Liver (tissue), 10 donors: Measurements from ENCODE around the gene APIP. TPM values are rescaled to one million over a fixed set of nuclear protein-coding genes. Genes with fewer than 3 reads are reported as not detected.

Experiments
- DNase-seq: peaks from one replicate; pipeline ENCODE4 v3.0.0-alpha.2; 2017; ENCODE audit warnings: low spot score
- H3K27ac ChIP-seq, 2 donors: one replicate each; pipeline ENCODE4 v1.7.0; 2013; ENCODE audit warnings: inconsistent platforms in 2 of 2, low read length in 2 of 2, control low read depth in 1 of 2, low read depth in 1 of 2, mild to moderate bottlenecking in 1 of 2
- H3K27me3 ChIP-seq, 4 donors: one replicate each; pipeline versions ENCODE4 v1.6.1 to v1.7.0; 2013; ENCODE audit warnings: low read length in 3 of 4, inconsistent platforms in 1 of 4, mild to moderate bottlenecking in 1 of 4, moderate library complexity in 1 of 4; ENCODE audit not compliant: control insufficient read depth in 4 of 4, insufficient read depth in 4 of 4
- H3K36me3 ChIP-seq, 4 donors: one replicate each; pipeline versions ENCODE4 v1.6.1 to v1.7.0; 2013; ENCODE audit warnings: low read length in 3 of 4, mild to moderate bottlenecking in 3 of 4, low read depth in 1 of 4, moderate library complexity in 1 of 4; ENCODE audit not compliant: control insufficient read depth in 4 of 4, insufficient read depth in 3 of 4
- H3K4me1 ChIP-seq, 4 donors: one replicate each; pipeline versions ENCODE4 v1.6.1 to v1.7.0; 2013; ENCODE audit warnings: low read length in 3 of 4, mild to moderate bottlenecking in 3 of 4, moderate library complexity in 1 of 4; ENCODE audit not compliant: control insufficient read depth in 4 of 4, insufficient read depth in 4 of 4
- H3K4me3 ChIP-seq, 3 donors: one replicate each; pipeline versions ENCODE4 v1.6.1 to v1.7.0; 2013; ENCODE audit warnings: low read length in 3 of 3, control low read depth in 1 of 3, low read depth in 1 of 3, mild to moderate bottlenecking in 1 of 3
- H3K9ac ChIP-seq, 2 donors: one replicate each; pipeline ENCODE4 v1.7.0; 2013; ENCODE audit warnings: low read length in 2 of 2, mild to moderate bottlenecking in 2 of 2, moderate library complexity in 2 of 2, control low read depth in 1 of 2, low read depth in 1 of 2
- H3K9me3 ChIP-seq, 4 donors: one replicate each; pipeline versions ENCODE4 v1.6.1 to v1.7.0; 2013; ENCODE audit warnings: low read length in 3 of 4; ENCODE audit not compliant: control insufficient read depth in 4 of 4
- EGR1 ChIP-seq, 2 donors: IDR thresholded peaks; 2 replicates each; pipeline ENCODE4 v1.6.1; 2016 to 2018; ENCODE audit warnings: antibody characterized with exemption in 2 of 2, low read depth in 2 of 2
- FOXA1 ChIP-seq: IDR thresholded peaks from 2 replicates; pipeline ENCODE4 v1.6.1; 2016; ENCODE audit warnings: antibody characterized with exemption
- FOXA2 ChIP-seq: IDR thresholded peaks from 2 replicates; pipeline ENCODE4 v1.6.1; 2016; ENCODE audit warnings: antibody characterized with exemption
- GABPA ChIP-seq, 2 donors: IDR thresholded peaks in 1 of 2; conservative IDR thresholded peaks in 1 of 2; 2 replicates each; pipeline ENCODE4 v1.6.1; 2016; ENCODE audit warnings: antibody characterized with exemption in 2 of 2, mild to moderate bottlenecking in 1 of 2, moderate library complexity in 1 of 2
- HNF4A ChIP-seq, 2 donors: conservative IDR thresholded peaks; 2 replicates each; pipeline ENCODE4 v1.6.1; 2016; ENCODE audit warnings: antibody characterized with exemption in 2 of 2, mild to moderate bottlenecking in 2 of 2
- NR2F2 ChIP-seq: IDR thresholded peaks from 2 replicates; pipeline ENCODE4 v1.6.1; 2016; ENCODE audit warnings: antibody characterized with exemption
- RAD21 ChIP-seq, 2 donors: IDR thresholded peaks; 2 replicates each; pipeline ENCODE4 v1.6.1; 2016; ENCODE audit warnings: antibody characterized with exemption in 2 of 2, mild to moderate bottlenecking in 2 of 2
- RXRA ChIP-seq, 2 donors: IDR thresholded peaks; 2 replicates each; pipeline ENCODE4 v1.6.1; 2017 to 2018; ENCODE audit warnings: antibody characterized with exemption in 2 of 2, mild to moderate bottlenecking in 1 of 2
- SP1 ChIP-seq: IDR thresholded peaks from 2 replicates; pipeline ENCODE4 v1.6.1; 2018; ENCODE audit warnings: antibody characterized with exemption, mild to moderate bottlenecking
- TAF1 ChIP-seq: conservative IDR thresholded peaks from 2 replicates; pipeline ENCODE4 v1.6.1; 2016; ENCODE audit warnings: antibody characterized with exemption, mild to moderate bottlenecking
- YY1 ChIP-seq: IDR thresholded peaks from 2 replicates; pipeline ENCODE4 v1.6.1; 2016; ENCODE audit warnings: antibody characterized with exemption, mild to moderate bottlenecking
- WGBS: extraction: QIAGEN DNeasy Blood & Tissue Kit; methylation state at CpG from one replicate; pipeline ENCODE4 v1.1.7; 2013; 5-methylcytosine and 5-hydroxymethylcytosine counted together
- polyA plus RNA-seq, 2 donors: library from polyadenylated mRNA; stranded (reverse) in 1 of 2; unstranded in 1 of 2; fragments of 200-250 nt in 1 of 2; fragments of >200 nt in 1 of 2; fragmentation: Nextera tagmentation in 1 of 2; extraction: Ambion mirVana in 1 of 2; gene quantifications; one replicate each; pipeline versions ENCODE4 v1.2.1 to v1.2.3, GENCODE V29; 2013 to 2015
- small RNA-seq: library from RNA; depleted of rRNA; stranded (forward); fragments of <200 nt; gene quantifications from one replicate; pipeline ENCODE3, GENCODE V24; 2014
- total RNA-seq, 2 donors: library from RNA; depleted of rRNA; stranded (reverse); fragments of >200 nt; gene quantifications; one replicate each; pipeline ENCODE4 v1.2.3, GENCODE V29; 2014
- TF ChIP-seq, protein P1 (sequence below): IDR thresholded peaks from 2 replicates; pipeline ENCODE4 v1.6.1; 2016; ENCODE audit warnings: antibody characterized with exemption
- TF ChIP-seq, protein P2 (sequence below): IDR thresholded peaks from 2 replicates; pipeline ENCODE4 v1.6.1; 2016; ENCODE audit warnings: antibody characterized with exemption
- donor health status: healthy.
- donor health status: healthy.
- donor health status: healthy.
- donor health status: healthy.
- donor health status: healthy.

Gene APIP
- total and polyA plus RNA-seq, 4 donors, result 13.4 to 26.3 (median 16.5) TPM

GRCh38 chr11:34836958-34837856 lies 79.0 kb downstream of the APIP start:
- H3K4me1 ChIP-seq, result no peaks in the 10 kb centered on the region
- no peak overlapping the region for H3K9ac ChIP-seq
- no peak overlapping the region for H3K4me3 ChIP-seq
- H3K36me3 ChIP-seq, result no peaks in the 10 kb centered on the region
- no peaks in the 10 kb centered on the region for H3K9me3 ChIP-seq
- 88% methylated on average over 4 of the region's 4 CpGs for WGBS
- no peaks in the 10 kb centered on the region for H3K27me3 ChIP-seq
- no peak for DNase-seq
- no peak overlapping the region for H3K27ac ChIP-seq
- TF ChIP-seq RAD21 (IDR thresholded peaks at IDR 0.05) (peak in 1 of 2 donors; percentile 15), HNF4A (conservative IDR thresholded peaks at IDR 0.05) (no peak), RXRA (IDR thresholded peaks at IDR 0.05) (no peak)

DNA sequence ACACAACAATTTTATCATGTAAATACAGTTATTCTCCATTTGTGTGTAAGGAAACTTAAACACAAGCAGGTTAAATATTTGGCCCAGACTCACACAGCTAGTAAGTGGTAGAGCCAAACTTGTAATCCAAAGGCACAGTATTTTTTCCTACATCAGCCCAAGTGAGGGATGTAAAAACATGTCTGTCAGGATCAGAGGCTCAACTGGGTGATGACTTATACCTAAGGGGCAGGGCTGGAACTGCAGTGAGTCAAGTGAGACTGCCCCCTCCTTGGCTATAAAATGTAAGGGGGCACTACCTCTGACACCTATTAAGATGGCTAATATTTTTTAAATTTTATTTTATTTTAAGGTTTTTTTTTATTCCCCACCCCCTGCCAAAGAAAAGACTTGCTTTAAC lies 82.6 kb downstream of the APIP start:
- H3K36me3 ChIP-seq, result no peaks in the 10 kb centered on the region
- DNase-seq, result no peak
- H3K9ac ChIP-seq, result no peak overlapping the region
- no peaks in the 10 kb centered on the region for H3K27me3 ChIP-seq
- H3K9me3 ChIP-seq, result no peaks in the 10 kb centered on the region
- H3K27ac ChIP-seq, result no peak overlapping the region
- H3K4me3 ChIP-seq, result no peak overlapping the region
- TF ChIP-seq RAD21 (IDR thresholded peaks at IDR 0.05) (no peak), FOXA1 (no peak), EGR1 (IDR thresholded peaks at IDR 0.05; ENCODE audit: low read depth in 2 of 2) (no peak), SP1 (no peak), GABPA (IDR thresholded peaks at IDR 0.05 in 1 of 2, conservative IDR thresholded peaks at IDR 0.05 in 1 of 2) (no peak), TAF1 (no peak), NR2F2 (no peak), FOXA2 (no peak), YY1 (no peak)
- TF ChIP-seq, protein P1, sequence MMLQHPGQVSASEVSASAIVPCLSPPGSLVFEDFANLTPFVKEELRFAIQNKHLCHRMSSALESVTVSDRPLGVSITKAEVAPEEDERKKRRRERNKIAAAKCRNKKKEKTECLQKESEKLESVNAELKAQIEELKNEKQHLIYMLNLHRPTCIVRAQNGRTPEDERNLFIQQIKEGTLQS, result no peak
- TF ChIP-seq, protein P2, sequence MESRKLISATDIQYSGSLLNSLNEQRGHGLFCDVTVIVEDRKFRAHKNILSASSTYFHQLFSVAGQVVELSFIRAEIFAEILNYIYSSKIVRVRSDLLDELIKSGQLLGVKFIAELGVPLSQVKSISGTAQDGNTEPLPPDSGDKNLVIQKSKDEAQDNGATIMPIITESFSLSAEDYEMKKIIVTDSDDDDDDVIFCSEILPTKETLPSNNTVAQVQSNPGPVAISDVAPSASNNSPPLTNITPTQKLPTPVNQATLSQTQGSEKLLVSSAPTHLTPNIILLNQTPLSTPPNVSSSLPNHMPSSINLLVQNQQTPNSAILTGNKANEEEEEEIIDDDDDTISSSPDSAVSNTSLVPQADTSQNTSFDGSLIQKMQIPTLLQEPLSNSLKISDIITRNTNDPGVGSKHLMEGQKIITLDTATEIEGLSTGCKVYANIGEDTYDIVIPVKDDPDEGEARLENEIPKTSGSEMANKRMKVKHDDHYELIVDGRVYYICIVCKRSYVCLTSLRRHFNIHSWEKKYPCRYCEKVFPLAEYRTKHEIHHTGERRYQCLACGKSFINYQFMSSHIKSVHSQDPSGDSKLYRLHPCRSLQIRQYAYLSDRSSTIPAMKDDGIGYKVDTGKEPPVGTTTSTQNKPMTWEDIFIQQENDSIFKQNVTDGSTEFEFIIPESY, result no peak
- H3K4me1 ChIP-seq, result no peaks in the 10 kb centered on the region

Small RNA genes within 50 kb of the gene (small RNA-seq; reads per million reads assigned to genes)
- 0.11 reads per million for gene MIR1343

Other genes with a start within 250 kb of the APIP start
- gene PDHX, start 239 bp upstream of the APIP start, total RNA-seq, result 10 to 100 TPM; 14.9 to 35.2 TPM
- 10 to 100 TPM; 22.6 to 25.5 TPM for gene PDHX, start 239 bp upstream of the APIP start, polyA plus RNA-seq
- gene CD44, start 222.8 kb upstream of the APIP start, total RNA-seq, result 10 to 100 TPM; 16.7 to 26.9 TPM
- 10 to 100 TPM in 1 of 2 donors, 1 to 10 TPM in 1; 4.1 to 12.6 TPM for gene CD44, start 222.8 kb upstream of the APIP start, polyA plus RNA-seq